GM18505 (cell line): ENCODE data around the gene GJA9.
"Not testable (repeated sequence)": the region's sequence is repeated elsewhere in the genome, so short reads cannot be mapped to it uniquely, and the experiment has no call there.

Source experiments
- ATAC-seq: cut with Tn5 transposase; IDR thresholded peaks from one replicate; pipeline ENCODE4 v1.9.1; 2021; ENCODE audit not compliant: unreplicated experiment
- POLR2A ChIP-seq: IDR thresholded peaks from 4 replicates; pipeline ENCODE4 v1.6.1; 2011; ENCODE audit warnings: borderline replicate concordance; ENCODE audit not compliant: insufficient read depth, insufficient read length; ENCODE audit errors: extremely low read depth

The GJA9 gene

DNA sequence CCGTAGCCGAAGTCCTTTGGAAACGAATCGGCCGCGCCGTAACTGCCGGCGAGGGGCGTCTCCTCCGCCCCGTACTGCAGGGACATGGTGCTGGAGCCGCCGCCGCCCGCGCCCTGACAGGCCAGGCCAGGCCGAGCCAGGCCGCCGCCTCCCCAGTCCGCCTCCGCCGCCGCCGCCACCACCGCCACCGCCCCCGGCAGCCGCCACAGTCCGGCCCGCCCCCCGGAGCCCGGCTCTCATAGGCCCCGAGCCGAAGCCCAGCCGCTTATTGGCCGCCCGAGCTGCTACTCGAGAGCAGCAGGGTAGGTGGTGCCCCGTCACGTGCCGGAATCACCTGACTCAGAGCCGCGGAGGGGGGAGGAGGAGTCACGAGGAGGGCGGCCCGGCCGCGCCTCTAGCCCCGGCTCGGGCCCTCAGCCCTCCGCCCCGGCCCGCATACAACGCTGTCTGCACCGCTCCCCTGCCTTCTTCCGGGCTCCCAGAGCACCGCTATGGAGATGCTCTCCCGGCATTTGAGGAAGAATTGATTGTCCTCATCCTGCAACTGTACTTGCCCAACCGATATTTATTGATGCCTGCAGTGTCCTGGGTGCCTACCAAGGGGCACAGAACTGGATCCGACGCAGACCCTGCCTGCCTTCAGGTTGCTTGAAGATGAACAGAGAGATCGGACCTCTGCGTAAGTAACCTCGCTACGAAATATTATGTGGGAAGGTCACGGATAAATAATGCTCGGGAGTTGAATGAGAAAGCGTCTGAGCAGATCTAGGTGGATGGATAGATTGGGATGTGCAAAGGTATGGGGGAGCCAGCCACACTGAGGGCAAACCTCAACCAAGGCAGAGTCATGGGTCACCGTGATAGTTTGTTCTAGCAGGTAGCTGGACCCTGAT is 21.6 kb downstream of the GJA9 start, which contains the start of gene RRAGC:
Gene RRAGC (minus strand): TSS at position 212 of the 893 bp plus-strand sequence. CDS start 126 bp downstream, at position 86.
- TF ChIP-seq POLR2A, result peak; percentile 67
- ATAC-seq, result peak; percentile 89

DNA sequence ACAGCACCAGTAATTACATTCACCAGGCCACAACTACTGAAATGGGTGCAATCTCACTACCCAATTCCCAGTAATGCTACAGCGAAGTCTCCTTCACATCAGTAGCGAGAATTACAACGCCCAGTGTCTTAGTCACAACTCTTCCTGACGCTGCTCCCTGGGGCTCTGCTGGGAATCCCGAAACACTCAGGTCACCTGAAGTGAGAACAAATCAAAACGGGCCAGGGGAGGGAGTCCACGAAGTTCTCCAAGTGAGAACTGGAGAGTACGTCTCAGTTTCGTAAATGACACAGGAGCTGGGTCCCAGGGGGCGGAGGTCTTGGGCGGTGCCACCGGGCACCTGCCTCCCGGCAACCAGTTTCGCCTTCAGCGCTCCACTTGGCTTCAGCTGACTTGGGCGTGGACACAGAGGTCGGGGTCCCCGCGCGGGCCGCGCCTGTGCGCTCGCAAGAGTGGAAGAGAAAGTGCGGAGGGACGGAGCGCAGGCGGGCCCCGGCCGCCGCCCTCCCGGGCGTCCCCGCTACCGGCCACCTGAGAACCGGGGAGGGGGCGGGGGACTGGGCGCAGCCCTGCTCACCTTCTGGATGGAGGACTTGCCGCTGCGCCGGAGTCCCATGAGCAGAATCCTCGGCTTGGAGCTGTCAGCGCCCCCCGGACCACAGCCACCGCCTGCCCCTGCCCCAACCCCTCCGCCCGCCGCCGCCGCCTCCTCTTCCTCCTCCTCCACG is 22.4 kb downstream of the GJA9 start:
- TF ChIP-seq POLR2A, result peak; percentile 7
- ATAC-seq, result peak; percentile 32

DNA sequence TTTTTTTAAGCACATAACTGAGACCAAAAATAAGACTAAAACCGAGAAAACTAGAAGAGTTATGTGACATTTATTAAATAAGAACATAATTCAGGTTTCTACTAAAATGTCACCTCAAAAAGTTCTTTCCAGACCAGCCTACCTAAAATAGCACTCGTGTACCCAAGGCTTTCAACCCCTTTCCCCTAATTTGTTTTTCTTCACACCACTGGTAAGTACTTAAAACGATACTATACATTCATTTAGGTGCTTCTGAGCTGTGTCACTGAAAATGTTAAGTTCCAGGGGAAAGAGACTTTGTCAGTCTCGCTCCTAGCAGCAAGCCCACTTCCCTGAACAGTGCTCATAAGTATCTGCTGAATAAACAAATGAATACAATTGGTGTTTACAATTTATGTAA is 28.6 kb downstream of the GJA9 start:
- ATAC-seq, result no peak

DNA sequence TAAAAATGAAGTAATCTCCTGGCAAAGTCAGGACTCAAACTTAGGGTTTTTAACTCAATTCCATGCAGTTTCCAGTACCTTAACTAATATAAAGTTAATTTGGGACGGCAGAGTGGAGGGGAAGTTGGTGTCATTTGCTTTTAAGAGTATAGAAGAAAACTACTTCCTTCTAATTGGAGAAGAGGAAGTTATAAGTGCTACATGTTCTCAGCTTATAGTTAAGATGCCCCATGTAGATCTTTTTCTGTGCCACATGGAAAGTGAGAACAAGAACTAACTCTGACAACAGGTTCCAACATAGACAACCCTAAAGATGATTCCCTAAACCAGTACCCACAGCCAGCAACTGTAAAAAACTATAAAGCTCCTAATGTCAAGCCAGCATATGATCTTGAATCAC is 33.3 kb downstream of the GJA9 start:
- ATAC-seq, result no peak
- TF ChIP-seq POLR2A, result no peak

More for the DNA sequence above, 28.6 kb downstream of the GJA9 start:
- TF ChIP-seq POLR2A, result no peak

DNA sequence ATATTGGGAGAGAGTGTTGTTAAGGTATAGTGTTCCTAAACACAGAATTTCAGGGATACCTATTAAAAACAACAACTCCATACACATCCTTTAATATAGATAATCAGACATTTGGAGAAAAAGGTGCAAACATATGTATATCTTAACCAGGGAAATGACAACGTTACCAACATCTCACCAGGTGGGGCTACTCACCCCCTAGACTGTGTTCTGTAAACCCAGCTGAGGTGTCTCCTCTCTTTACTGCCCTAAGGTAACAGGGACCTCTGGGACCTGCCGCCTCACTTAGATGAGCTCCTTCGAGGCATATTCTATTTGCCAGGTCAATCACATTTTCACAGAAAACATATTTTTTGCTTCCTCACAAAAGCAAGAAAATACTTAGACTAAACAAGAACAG is 35.2 kb downstream of the GJA9 start:
- TF ChIP-seq POLR2A, result no peak
- ATAC-seq, result no peak

DNA sequence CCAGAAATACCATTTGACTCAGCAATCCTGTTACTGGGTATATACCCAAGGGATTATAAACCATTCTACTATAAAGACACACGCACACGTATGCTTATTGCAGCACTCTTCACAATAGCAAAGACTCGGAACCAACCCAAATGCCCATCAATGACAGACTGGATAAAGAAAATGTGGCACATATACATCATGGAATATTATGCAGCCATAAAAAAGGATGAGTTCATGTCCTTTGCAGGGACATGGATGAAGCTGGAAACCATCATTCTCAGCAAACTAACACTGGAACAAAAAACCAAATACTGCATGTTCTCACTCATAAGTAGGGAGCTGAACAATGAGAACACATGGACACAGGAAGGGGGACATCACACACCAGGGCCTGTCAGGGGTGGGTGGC is 36.3 kb downstream of the GJA9 start:
- ATAC-seq, result not testable (repeated sequence)

DNA sequence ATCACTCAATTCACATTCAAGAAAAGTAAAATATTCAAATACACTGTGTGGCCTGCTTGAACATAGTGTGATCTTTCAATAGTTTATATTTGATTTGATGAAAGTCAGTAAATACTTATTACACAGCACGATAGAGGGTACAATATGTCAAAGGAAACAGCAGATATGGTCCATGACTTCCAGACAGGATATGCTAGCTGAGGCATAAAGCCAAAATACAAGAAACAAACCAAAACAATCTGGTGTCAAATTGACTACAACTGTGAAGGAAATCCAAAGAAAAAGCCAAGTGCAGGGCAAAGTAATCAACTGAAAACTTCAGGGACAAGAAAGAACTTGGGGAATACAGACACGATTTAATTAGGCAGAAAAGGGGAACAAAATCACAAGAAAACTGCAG is 41.1 kb downstream of the GJA9 start:
- TF ChIP-seq POLR2A, result no peak

DNA sequence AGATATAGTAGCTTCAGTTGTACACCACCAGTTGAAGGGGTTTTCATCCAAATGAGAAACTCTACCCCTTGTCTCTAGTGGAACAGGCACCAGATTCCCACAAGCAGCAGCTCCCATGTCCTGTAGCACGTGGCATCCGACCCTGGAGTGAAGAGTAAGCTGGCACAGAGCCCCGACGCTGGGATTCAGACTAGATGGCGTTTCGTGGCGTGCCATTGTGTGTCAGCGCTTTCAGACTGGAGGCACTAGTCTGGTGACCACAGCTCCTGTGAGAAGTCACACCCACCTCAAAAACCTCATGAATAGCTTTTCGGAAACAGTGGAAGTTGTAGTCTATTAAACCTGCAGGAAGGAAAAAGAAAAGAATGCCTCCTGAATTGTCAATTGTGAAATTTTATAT is 42.0 kb downstream of the GJA9 start:
- TF ChIP-seq POLR2A, result no peak
- no peak for ATAC-seq

More for the DNA sequence above, 41.1 kb downstream of the GJA9 start:
- no peak for ATAC-seq

DNA sequence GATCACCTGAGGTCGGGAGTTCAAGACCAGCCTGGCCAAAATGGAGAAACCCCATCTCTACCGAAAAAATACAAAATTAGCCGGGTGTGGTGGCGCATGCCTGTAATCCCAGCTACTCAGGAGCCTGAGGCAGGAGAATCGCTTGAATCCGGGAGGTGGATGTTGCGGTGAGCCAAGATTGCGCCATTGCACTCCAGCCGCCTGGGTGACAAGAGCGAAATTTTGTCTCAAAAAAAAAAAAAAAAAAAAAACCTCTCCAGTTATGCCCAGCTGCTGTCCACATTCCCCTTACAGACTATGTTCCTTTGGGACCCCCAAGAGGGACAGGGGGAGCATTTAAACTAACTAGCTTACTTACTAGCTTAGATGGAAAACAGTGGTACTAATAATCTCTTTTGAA is 45.1 kb downstream of the GJA9 start:
- not testable (repeated sequence) for ATAC-seq

DNA sequence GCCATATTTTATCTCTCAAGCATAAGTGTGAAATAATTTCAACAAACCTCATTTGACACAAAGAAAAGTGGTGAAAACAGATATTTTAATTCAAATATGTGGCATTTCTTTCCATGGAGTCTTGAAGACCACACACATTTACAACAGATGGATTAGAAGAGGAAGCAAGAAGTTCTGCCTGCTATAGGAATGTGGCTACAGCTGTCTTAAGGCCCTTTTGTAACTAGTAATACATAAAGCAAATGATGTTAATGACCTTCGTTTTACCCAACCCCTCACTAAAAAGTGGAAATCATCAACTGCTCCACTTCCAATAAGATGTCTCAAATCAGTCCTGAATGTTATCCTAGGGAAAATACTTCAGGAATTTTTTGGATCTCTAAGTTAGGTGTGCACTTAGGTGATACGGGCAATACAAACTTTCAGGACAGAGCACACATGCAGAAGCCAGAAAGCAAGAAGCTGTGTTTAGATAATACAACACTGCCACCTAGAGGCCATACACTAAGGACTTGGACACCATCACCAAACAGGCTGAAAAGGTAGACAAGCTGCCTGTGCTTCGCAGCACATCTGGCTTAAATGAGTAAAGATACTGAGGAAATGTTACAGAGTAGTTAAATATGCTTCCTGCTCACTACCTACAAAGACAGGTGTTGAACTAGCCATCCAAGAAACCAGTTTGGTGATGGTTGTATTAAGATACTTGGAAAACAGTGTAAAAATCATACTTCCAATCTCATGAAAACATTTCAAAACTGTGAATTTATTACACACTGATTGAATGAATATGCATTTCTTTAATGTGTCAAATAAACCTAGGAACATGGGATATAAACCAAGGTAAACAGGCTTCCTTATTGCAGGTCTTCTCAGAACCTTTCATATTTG is 46.2 kb downstream of the GJA9 start:
- no peak for TF ChIP-seq POLR2A
- ATAC-seq, result no peak

DNA sequence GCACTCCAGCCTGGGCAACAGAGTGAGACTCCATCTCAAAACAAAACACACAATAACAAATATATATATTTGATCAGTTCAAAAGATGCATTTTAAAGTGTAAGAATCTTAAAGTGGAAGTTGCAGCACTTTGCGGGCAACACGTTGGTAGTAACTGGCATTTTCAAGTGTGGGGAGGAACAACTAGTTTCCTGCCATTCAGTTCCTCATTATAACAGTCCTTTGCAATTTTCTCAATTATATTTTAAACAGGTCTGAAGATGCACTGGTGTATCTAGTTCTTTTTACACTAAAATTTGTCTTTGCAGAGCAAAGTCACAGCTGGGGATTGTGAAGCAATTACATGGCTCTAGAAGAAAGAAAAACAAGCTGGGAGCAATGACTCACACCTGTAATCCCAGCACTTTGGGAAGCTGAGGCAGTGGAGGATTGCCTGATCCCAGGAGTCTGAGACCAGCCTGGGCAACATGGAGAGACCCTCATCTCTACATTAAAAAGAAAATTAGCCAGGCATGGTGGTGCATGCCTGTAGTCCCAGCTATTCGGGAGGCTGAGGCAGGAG is 47.1 kb downstream of the GJA9 start:
- no peak for ATAC-seq
- TF ChIP-seq POLR2A, result no peak

DNA sequence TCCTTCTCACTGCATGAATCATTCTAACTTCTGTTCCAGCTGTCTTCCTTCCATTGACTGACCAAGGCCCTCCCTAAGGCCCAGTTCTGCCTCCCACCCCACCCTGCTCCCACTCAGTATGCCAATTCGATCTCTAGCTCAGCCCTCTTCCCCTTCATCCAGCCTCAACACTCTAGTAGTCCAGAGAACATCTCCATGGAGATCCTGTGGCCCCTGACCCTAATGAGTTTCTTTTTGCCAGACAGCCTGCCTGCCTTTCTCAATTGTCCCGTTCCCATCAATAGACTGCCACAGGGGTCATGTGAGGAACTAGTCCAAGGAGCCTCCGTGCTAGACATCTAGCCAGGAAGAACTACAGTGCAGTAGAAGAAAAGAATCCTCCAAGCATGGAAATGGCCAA is 48.2 kb downstream of the GJA9 start:
- TF ChIP-seq POLR2A, result no peak
- ATAC-seq, result no peak

DNA sequence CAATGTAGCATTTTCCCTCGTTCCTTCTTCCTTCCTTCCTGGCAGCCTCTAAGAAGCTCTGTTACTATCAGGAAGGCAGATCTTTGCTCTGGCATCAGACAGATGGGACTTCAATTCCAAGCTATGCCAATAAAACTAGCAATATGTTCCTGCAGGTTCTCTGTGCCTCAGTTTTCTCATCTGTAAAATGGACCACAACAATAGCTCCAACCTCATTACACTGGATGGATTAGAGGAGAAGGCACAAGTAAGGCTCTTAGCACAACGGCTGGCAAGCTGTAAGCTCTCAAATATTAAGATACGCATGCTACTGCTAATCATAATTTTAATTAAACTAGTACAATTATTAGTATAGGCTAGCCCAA is 49.0 kb downstream of the GJA9 start:
- ATAC-seq, result no peak
- no peak for TF ChIP-seq POLR2A
